ENCODE data around the gene DHX57.

- TF ChIP-seq GATA2 (IDR thresholded peaks at IDR 0.05; ENCODE audit: insufficient read depth, insufficient read length, low read depth, low read length) = no peak
- no peak for TF ChIP-seq CTCF (IDR thresholded peaks at IDR 0.05; ENCODE audit: extremely low read depth in 1 of 2, insufficient read depth in 1 of 2, low read depth in 1 of 2, low read length in 2 of 2)
- TF ChIP-seq MAX (IDR thresholded peaks at IDR 0.05; ENCODE audit: insufficient read depth, insufficient read length) = no peak
- no peak for TF ChIP-seq POLR2A (IDR thresholded peaks at IDR 0.05; ENCODE audit: low read depth, low read length)
- no peak for TF ChIP-seq POLR2AphosphoS5 (IDR thresholded peaks at IDR 0.05; ENCODE audit: insufficient read depth, low read depth, low read length)
Measured at GRCh38 chr2:38765551-38765950, 110.2 kb downstream of the DHX57 start.
